SH-SY5Y (cell line): ENCODE measurements around the gene DHX57.

Experiments
- GATA2 ChIP-seq: IDR thresholded peaks from 2 replicates; pipeline ENCODE4 v1.6.1; 2011; ENCODE audit warnings: mild to moderate bottlenecking, low read depth, low read length
- GATA3 ChIP-seq: IDR thresholded peaks from 2 replicates; pipeline ENCODE4 v1.6.1; 2011; ENCODE audit warnings: low read depth, mild to moderate bottlenecking, low read length, moderate library complexity

DHX57 gene

DNA sequence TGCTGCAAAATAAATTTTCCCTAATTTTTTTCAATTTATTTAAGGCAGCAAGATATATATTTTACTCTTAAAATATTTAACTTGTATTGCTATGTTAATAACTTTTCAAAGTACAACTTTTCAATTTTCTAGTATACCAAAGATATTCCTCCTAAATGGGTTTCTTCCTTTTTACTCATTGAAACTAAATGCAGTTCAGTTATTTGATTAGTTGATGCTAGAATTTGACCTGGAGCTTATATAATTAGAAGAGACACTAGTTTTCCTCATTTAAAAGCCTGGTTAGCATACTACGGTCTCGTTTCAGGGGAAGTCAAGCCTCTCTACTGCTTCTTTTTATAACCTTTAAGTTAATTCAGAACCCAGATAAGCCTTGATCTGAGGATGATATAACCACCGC, 13.8 kb upstream of the DHX57 start, which contains the start of gene ARHGEF33:
ARHGEF33 (plus strand) TSS at position 301 of the 400 bp plus-strand sequence. CDS start 29,573 bp downstream, outside the sequence.
- TF ChIP-seq GATA2 (no peak), GATA3 (no peak)

DNA sequence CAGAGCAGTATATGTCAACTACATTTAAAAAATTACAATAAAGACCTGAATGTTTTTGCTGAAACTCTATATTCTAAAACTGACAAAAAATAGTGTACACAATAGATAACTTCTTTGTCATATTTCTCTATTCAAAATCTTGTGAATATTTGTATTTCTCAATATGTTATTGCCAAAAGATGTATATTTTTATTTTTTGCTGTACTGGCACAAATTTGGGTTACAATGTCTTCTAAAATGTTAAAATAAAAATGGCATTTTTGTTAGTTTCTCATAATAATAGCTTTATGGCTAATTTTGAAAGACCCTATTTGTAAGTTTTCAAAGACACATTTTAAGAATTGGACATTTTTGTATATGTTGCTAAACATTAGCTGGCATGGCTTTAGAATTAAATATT, 13.3 kb upstream of the DHX57 start:
- TF ChIP-seq GATA2 = no peak
- no peak for TF ChIP-seq GATA3

DNA sequence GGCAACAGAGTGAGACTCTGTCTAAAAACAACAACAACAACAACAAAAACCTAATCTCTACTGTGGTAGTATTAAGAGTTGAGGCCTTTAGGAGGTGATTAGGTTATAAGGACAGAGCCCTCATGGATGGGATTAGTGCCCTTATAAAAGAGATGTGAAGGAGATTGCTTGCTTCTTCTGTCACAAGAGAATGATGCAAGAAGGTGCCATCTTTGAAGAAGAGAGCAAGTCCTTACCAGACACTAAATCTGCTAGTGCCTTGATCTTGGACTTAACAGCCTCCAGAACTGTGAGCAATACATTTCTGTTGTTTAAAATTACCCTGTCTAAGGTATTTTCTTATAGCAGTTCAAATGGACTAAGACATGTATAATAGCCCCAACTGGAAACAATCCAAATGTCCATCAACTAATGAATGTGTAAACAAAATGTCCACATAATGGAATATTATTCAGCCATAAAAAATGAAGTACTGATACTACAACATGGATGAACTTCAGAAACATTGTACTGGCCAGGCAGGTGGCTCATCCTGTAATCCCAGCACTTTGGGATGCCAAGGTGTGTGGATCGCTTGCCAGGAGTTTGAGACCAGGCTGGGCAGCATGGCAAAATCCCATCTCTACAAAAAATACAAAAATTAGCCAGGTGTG, 12.3 kb upstream of the DHX57 start:
- TF ChIP-seq GATA3 (no peak), GATA2 (no peak)

DNA sequence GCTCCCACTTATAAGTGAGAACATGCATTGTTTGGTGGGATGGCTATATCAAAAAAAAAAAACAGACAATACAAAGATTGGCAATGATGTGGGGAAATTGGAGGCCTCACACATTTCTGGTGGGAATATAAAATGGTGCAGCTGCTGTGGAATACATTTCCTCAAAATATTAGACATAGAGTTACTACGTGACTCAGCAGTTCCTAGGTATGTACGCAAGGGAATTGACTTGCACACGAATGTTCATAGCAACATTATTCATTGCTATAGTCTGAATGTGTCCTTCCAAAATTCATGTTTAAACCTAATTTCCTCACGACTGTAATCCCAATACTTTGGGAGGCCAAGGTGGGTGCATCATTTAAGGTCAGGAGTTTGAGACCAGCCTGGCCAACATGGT, 11.6 kb upstream of the DHX57 start:
- no peak for TF ChIP-seq GATA3
- no peak for TF ChIP-seq GATA2

DNA sequence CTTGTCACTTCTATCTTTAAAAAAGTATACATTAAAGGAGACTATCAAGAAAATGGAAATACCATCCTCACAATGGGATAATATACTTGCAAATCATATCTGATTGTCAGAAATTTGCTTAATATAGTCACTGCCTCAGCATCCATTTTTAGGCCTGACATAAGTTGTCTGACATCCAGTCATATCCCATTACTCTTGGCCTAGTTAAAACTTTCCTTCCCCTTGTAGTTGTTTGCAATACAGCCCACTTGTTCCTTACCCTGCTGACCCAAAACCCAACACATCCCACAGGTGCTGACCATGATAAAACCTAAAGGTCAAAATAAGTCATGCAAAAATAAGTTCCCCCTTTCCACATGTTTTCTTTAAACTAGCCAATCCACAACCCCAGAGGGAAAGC, 10.3 kb upstream of the DHX57 start:
- TF ChIP-seq GATA3 (no peak), GATA2 (no peak)

DNA sequence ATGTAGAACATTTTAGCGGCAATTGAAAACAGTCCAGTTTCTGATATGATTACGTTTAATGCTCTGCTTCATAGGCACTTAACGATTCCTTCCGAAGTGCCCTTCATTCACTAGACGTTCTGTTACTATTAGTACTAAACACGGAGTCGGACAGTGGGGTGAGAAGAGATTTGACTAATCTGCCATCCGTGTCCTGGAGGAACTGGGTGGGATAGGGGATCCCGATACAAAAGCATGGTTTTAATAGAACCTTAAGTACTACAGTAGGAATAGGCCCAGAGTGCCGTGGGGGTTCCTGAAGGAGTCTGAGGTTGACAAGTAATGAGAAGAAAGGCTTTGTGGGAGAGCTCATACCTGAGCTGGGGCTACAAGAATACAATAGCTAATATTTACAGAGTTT, 673 bp upstream of the DHX57 start:
- TF ChIP-seq GATA2 (no peak), GATA3 (no peak)

DNA sequence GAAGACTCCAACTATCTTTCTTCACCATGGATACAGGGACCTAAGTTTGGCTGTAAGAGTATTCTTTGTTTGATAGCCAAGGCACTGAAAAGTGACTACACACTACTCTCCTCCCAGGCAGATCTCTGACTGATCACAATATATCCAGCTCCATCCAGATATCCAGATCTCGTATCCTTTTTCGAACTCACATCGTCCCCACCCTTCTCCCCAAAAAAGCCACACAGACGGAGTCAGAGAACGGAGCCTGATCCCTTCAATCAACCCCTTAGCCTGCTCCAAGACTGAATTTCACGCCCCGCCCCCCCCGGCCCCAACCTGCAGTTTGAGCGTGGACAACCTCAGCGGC, 533 bp downstream of the DHX57 start:
- TF ChIP-seq GATA3 = no peak
- peak; percentile 24; the same call in 1 of the 2 replicates for TF ChIP-seq GATA2

DNA sequence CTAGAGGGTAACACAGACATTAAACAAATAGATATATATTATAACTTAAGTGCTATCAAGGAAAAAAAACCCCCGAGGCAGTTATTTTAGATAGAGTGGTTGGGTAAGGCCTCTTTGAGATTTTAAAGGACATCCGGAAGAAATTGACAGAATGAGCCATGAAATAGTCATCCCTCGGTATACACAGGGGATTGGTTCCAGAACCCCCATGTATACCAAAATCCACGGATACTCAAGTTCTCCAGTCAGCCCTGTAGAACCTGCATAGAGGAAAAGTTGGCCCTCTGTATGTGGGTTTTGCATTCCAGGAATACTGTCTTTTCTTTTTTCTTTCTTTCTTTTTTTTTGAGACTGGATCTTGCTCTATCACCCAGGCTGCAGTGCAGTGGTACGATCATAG, 2.0 kb downstream of the DHX57 start:
- TF ChIP-seq GATA3 (no peak), GATA2 (no peak)

DNA sequence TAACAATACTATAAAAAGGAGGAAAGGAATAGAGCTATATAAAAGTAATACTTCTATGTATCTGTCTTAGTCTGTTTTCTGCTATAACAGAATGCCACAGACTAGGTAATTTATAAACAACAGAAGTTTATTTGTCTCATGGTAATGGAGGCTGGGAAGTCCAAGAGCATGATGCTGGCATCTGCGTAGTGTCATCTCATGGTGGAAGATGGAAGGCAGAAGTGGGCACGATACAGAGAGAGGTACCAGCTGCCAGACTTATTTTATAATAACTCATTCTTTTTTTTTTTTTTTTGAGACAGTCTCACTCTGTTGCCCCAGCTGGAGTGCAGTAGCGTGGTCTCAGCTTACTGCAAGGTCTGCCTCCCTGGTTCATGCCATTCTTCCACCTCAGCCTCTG, 4.3 kb downstream of the DHX57 start:
- TF ChIP-seq GATA3 = no peak
- no peak for TF ChIP-seq GATA2

DNA sequence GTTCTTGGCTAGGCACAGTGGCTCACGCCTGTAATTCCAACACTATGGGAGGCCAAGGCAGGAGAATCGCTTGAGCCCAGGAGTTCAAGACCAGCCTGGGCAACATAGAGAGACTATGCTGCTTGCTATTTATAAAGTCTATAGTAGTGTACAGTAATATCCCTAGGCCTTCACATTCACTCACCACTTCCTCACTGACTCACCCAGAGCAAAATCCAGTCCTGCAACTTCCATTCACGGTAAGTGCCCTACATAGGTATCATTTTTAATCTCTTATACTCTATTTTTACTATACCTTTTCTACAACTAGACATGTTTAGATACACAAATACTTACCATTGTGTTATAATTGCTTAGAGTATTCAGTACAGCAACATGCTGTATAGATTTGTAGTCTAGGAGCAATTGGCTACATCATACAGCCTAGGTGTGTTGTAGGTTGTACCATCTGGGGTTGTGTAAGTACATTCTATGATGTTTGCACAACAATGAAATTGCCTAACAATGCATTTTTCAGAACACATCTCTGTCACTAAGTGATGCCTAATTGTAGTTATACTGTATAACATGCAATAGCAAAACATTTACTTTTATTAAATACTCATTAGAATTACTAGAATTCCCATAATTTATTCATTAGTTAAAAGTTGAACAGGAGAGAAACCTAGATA, 8.8 kb downstream of the DHX57 start:
- TF ChIP-seq GATA3 = no peak
- no peak for TF ChIP-seq GATA2

DNA sequence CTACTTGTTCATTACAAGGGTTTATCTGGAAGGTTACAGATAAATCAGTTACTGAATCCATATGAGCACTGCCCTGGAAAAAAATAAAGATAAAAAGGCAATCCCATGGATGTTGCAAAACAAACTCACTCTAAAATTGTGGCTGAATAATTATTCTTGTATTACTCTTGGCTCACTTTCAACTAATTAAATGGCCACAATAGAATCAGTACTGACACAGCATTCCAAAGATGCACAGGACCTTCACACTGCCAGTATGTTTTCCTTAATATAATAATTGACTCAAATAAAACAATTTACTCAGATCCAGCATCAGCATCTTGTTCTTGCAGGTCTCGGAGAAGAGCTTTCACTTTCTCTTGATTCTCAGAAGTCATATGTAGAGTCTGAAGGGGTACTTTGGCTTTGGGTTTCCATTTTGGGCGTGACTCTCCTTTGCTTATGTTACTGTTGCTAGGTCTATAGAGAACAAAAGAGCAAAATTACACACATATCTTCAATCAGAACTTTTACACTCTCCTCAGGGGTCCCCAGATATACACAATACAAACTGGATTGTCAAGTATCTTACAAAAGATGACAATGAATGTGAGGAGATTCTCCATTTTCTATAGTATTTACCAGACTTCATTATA, 12.6 kb downstream of the DHX57 start:
- TF ChIP-seq GATA3 = no peak
- no peak for TF ChIP-seq GATA2

DNA sequence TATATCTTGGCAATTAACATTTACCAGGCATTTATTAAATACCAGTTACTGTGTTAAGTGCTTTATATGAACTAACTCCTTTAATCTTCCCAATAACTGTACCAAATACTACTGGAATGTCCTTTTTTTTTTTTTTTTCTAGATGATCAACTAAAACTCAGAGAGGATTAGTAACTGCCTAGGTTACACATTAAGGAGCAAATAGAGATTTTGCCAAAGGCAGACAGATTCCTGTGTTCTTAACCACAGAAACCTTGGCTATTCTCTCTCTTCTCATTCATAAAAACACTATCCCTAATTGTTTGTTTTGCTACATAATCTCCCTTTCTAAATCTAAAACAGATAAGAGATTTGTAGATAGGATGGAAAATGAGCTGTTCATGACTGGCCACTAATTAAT, 13.3 kb downstream of the DHX57 start:
- TF ChIP-seq GATA3 (no peak), GATA2 (no peak)

DNA sequence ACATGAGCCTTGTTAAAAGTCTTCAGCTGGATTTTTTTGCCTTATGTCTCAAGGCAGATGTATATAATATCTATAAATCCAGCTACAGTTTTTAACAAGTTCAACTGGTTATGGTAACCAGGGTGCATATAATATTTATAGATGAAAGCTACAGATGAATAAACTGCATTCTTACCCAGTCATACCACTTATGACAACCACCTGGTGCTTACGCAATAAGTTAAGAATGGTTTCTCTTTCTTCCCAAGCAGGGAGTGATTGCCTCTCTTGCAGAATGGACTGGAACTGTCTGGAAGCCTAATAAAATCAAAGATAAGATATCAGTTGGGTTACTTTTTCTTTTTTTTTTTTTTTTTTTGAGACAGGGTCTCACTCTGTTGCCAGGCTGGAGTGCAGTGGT, 19.6 kb downstream of the DHX57 start:
- no peak for TF ChIP-seq GATA2
- TF ChIP-seq GATA3 = no peak

DNA sequence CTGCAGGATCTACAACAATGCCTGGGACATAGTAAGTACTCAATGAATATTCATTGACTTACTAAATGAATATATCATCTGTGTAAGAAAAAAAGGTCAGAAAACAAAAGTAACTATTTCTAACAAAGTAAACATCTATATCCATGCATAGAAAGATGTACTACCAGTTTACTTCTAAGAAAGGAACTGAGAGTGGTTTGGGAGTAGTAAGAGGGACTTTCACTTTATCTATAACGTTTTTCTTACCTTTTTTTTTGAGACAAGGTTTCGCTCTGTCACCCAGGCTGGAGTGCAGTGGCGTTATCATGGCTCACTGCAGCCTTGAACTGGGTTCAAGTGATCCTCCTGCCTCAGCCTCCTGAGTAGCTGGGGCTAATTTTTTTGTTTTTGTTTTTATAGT, 25.7 kb downstream of the DHX57 start:
- TF ChIP-seq GATA2 (no peak), GATA3 (no peak)

DNA sequence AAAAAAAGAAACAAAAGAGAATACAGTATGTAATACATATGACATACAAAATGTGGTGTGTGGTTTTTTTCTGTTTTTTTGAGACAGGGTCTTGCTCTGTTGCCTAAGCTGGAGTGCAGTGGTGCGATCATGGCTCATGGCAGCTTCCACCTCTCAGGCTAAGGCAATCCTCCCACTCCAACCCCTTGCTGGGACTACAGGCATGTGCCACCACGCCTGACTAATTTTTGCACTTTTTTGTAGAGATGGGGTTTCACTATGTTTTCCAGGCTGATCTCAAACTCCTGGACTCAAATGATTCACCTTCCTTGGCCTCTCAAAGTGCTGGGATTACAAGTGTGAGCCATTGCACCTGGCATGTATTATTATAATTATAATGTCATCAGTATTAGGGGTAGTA, 38.9 kb downstream of the DHX57 start:
- TF ChIP-seq GATA2 = no peak
- TF ChIP-seq GATA3 = no peak

DNA sequence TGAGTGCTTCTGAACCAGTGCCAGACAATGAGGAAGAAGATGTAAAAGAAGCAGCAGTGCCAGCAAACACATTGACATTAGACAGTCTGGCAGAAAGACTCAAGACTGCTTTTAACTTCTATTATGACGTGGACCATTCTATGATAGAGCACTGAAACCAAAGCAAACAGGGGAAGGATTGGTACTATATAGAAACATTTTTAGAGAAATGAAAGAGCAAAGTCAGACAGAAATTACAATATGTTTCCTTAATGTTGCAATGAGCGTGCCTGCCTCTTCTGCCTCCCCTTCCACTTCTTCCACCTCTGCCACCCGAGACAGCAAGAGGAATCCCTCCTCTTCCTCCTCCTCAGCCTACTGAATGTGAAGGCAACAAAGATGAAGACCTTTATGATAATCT, 39.7 kb downstream of the DHX57 start:
- TF ChIP-seq GATA3 (no peak), GATA2 (no peak)
